GM23338 (cell line): ENCODE results near the gene TRPC6. TPM values are rescaled to one million over a fixed set of nuclear protein-coding genes. Genes with fewer than 3 reads are reported as not detected.

Experiments used
- ATAC-seq: fragments of 200-7000 bp; cut with Tn5 transposase; 3 replicates; pipeline ENCODE4 v1.9.1; 2020
- DNase-seq: peaks from one replicate; pipeline ENCODE4 v3.0.0-alpha.2; 2015; ENCODE audit warnings: low spot score
- H2AFZ ChIP-seq: fragments of 200-600 bp; sonication (generic); 2 replicates; pipeline ENCODE4 v1.8.0; 2016; ENCODE audit warnings: antibody characterized with exemption, mild to moderate bottlenecking, moderate library complexity
- H3F3A ChIP-seq: fragments of 200-600 bp; sonication (generic); replicated peaks from 2 replicates; pipeline ENCODE4 v1.8.0; 2017; ENCODE audit warnings: antibody characterized with exemption, mixed run types, low read depth
- H3K27ac ChIP-seq: fragments of 200-600 bp; sonication (generic); 2 replicates; pipeline ENCODE4 v1.6.1; 2016; ENCODE audit warnings: low read depth
- H3K27me3 ChIP-seq: fragments of 200-600 bp; sonication (generic); 2 replicates; pipeline ENCODE4 v1.8.0; 2016; ENCODE audit warnings: mild to moderate bottlenecking, mixed run types, moderate library complexity; ENCODE audit not compliant: insufficient read depth
- H3K36me3 ChIP-seq: fragments of 200-600 bp; sonication (generic); 2 replicates; pipeline ENCODE4 v1.8.0; 2016; ENCODE audit warnings: mild to moderate bottlenecking; ENCODE audit not compliant: insufficient read depth
- H3K4me1 ChIP-seq: fragments of 200-600 bp; sonication (generic); 2 replicates; pipeline ENCODE4 v1.8.0; 2016; ENCODE audit warnings: mild to moderate bottlenecking, moderate library complexity; ENCODE audit not compliant: insufficient read depth
- H3K4me2 ChIP-seq: fragments of 200-600 bp; sonication (generic); 2 replicates; pipeline ENCODE4 v1.7.1; 2017; ENCODE audit warnings: mixed run types
- H3K4me3 ChIP-seq: fragments of 200-600 bp; sonication (generic); 2 replicates; pipeline ENCODE4 v1.6.1; 2016; ENCODE audit warnings: mixed run types
- H3K79me2 ChIP-seq: fragments of 200-600 bp; sonication (generic); replicated peaks from 2 replicates; pipeline ENCODE4 v1.8.0; 2017; ENCODE audit warnings: mild to moderate bottlenecking; ENCODE audit not compliant: insufficient read depth
- H3K9me2 ChIP-seq: fragments of 200-600 bp; sonication (generic); 2 replicates; pipeline ENCODE4 v1.8.0; 2017; ENCODE audit not compliant: insufficient read depth
- H4K20me1 ChIP-seq: fragments of 200-600 bp; sonication (generic); replicated peaks from 2 replicates; pipeline ENCODE4 v1.8.0; 2017; ENCODE audit warnings: mild to moderate bottlenecking; ENCODE audit not compliant: insufficient read depth
- H3K27ac Mint-ChIP-seq: 2 replicates; pipeline ENCODE4 v1.8.0; 2020; ENCODE audit warnings: inconsistent platforms, mild to moderate bottlenecking, moderate library complexity, mixed read lengths
- H3K27me3 Mint-ChIP-seq: 3 replicates; pipeline ENCODE4 v1.8.0; 2022; ENCODE audit warnings: low read depth, mild to moderate bottlenecking, moderate library complexity, mixed read lengths, inconsistent platforms; ENCODE audit not compliant: insufficient read depth, poor library complexity
- H3K36me3 Mint-ChIP-seq: 3 replicates; pipeline ENCODE4 v1.8.0; 2021; ENCODE audit warnings: low read depth, mild to moderate bottlenecking, inconsistent platforms, moderate library complexity, mixed read lengths
- H3K4me1 Mint-ChIP-seq: 3 replicates; pipeline ENCODE4 v1.8.0; 2020; ENCODE audit warnings: mild to moderate bottlenecking, inconsistent platforms, mixed read lengths
- H3K4me3 Mint-ChIP-seq: 3 replicates; pipeline ENCODE4 v1.8.0; 2021; ENCODE audit warnings: moderate library complexity, mild to moderate bottlenecking, inconsistent platforms, mixed read lengths
- H3K9me3 Mint-ChIP-seq: 3 replicates; pipeline ENCODE4 v1.8.0; 2020; ENCODE audit warnings: moderate library complexity, mild to moderate bottlenecking, inconsistent platforms, mixed read lengths
- CTCF ChIP-seq, 2 experiments: fragments of 200-600 bp in 1 of 2; sonication (generic) in 1 of 2; conservative IDR thresholded peaks; 2 replicates each; pipeline versions ENCODE4 v1.5.1 to v1.6.1; 2016 to 2017; ENCODE audit warnings: antibody characterized with exemption in 2 of 2, low read depth in 2 of 2, mild to moderate bottlenecking in 2 of 2, moderate library complexity in 1 of 2
- EZH2 ChIP-seq: fragments of 200-600 bp; sonication (generic); IDR thresholded peaks from one replicate; pipeline ENCODE4 v1.8.0; 2017; ENCODE audit warnings: antibody characterized with exemption, mild to moderate bottlenecking, low read depth; ENCODE audit not compliant: unreplicated experiment
- EZH2phosphoT487 ChIP-seq: fragments of 200-600 bp; sonication (generic); IDR thresholded peaks from one replicate; pipeline ENCODE4 v1.8.1; 2018; ENCODE audit warnings: antibody characterized with exemption; ENCODE audit not compliant: unreplicated experiment
- POLR2AphosphoS5 ChIP-seq: IDR thresholded peaks from 2 replicates; pipeline ENCODE4 v1.6.1; 2016; ENCODE audit warnings: antibody characterized with exemption, low read depth
- ZNF114 ChIP-seq: fragments of 250-450 bp; sonication (Bioruptor Pico); IDR thresholded peaks from 2 replicates; pipeline ENCODE4 v1.5.0; 2020; ENCODE audit warnings: mild to moderate bottlenecking, moderate library complexity
- polyA plus RNA-seq: library from polyadenylated mRNA; unstranded; fragments of >200 nt; fragmentation: Nextera tagmentation; extraction: Ambion mirVana; gene quantifications from 2 replicates; pipeline ENCODE4 v1.2.1, GENCODE V29; 2016
- total RNA-seq: library from RNA; depleted of rRNA; stranded (reverse); fragments of >200 nt; shearing (Covaris generic); gene quantifications from 2 replicates; pipeline ENCODE4 v1.2.3, GENCODE V29; 2014
- TF ChIP-seq, protein P1 (sequence below): IDR thresholded peaks from one replicate; pipeline ENCODE4 v1.6.1; 2018; ENCODE audit warnings: antibody characterized with exemption; ENCODE audit not compliant: unreplicated experiment

TRPC6 gene
- total and polyA plus RNA-seq, 2 experiments from 2014 or later = 0.05 to 4.4 TPM

GRCh38 chr11:101459020-101459419, 124.8 kb downstream of the TRPC6 start (continued):
- peak in 1 of 2 experiments; percentile 33; a peak in 1 of 4 replicates for TF ChIP-seq CTCF (conservative IDR thresholded peaks at IDR 0.05; ENCODE audit: low read depth in 2 of 2)
- TF ChIP-seq ZNF114 (CRISPR knock-in tag) = no peak

DNA sequence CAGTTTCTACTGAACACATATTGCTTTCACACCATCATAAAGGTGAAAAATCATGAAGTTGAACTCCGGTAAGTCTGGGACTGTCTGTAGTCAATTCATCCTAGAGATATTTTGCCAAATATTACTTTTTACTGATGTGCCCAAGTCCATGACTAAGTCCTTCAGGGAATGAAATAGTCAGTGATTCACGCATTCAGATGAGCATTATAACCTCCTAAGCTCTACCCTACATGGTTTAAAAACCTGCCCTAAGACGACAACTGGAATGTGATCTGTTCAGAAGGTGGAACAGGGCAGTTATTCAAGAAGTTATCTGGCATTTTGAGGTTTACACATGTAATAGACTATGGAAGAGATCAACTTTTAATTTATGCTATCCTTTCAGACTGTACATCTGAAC, 125.6 kb downstream of the TRPC6 start:
- Mint-ChIP-seq H3K27ac (no peak overlapping the region), H3K4me1 (peaks cover 5% of the 10 kb centered on the region; the same call in 2 of the 3 replicates), H3K27me3 (no peaks in the 10 kb centered on the region), H3K4me3 (no peak overlapping the region), H3K9me3 (peaks cover 8% of the 10 kb centered on the region), H3K36me3 (no peaks in the 10 kb centered on the region)
- Histone ChIP-seq H3K27ac (no peak overlapping the region), H3K27me3 (no peaks in the 10 kb centered on the region), H4K20me1 (no peaks in the 10 kb centered on the region), H2AFZ (no peak overlapping the region), H3K36me3 (no peaks in the 10 kb centered on the region; the same call in 1 of the 2 replicates), H3K4me1 (0 out of 2 replicates have a peak, but pooled peaks cover 1% of the 10 kb centered on the region), H3F3A (no peaks in the 10 kb centered on the region), H3K4me2 (no peak overlapping the region), H3K4me3 (no peak overlapping the region), H3K9me2 (peaks cover 5% of the 10 kb centered on the region), H3K79me2 (no peaks in the 10 kb centered on the region)
- TF ChIP-seq EZH2 (no peak), CTCF (conservative IDR thresholded peaks at IDR 0.05; ENCODE audit: low read depth in 2 of 2) (no peak), POLR2AphosphoS5 (no peak), EZH2phosphoT487 (no peak)
- TF ChIP-seq, protein P1, sequence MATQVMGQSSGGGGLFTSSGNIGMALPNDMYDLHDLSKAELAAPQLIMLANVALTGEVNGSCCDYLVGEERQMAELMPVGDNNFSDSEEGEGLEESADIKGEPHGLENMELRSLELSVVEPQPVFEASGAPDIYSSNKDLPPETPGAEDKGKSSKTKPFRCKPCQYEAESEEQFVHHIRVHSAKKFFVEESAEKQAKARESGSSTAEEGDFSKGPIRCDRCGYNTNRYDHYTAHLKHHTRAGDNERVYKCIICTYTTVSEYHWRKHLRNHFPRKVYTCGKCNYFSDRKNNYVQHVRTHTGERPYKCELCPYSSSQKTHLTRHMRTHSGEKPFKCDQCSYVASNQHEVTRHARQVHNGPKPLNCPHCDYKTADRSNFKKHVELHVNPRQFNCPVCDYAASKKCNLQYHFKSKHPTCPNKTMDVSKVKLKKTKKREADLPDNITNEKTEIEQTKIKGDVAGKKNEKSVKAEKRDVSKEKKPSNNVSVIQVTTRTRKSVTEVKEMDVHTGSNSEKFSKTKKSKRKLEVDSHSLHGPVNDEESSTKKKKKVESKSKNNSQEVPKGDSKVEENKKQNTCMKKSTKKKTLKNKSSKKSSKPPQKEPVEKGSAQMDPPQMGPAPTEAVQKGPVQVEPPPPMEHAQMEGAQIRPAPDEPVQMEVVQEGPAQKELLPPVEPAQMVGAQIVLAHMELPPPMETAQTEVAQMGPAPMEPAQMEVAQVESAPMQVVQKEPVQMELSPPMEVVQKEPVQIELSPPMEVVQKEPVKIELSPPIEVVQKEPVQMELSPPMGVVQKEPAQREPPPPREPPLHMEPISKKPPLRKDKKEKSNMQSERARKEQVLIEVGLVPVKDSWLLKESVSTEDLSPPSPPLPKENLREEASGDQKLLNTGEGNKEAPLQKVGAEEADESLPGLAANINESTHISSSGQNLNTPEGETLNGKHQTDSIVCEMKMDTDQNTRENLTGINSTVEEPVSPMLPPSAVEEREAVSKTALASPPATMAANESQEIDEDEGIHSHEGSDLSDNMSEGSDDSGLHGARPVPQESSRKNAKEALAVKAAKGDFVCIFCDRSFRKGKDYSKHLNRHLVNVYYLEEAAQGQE = no peak
- ATAC-seq (no peak), DNase-seq (no peak)
